Right ventricle myocardium inferior (tissue), 1 donor: ENCODE data around the gene LHFPL3. TPM values are rescaled to one million over a fixed set of nuclear protein-coding genes. Genes with fewer than 3 reads are reported as not detected.
"Not testable (repeated sequence)": the region's sequence is repeated elsewhere in the genome, so short reads cannot be mapped to it uniquely, and the experiment has no call there.

Experiments used
- ATAC-seq: fragments of 200-7000 bp; cut with Tn5 transposase; one replicate; pipeline ENCODE4 v1.9.1; 2020; ENCODE audit warnings: mild to moderate bottlenecking, moderate library complexity
- DNase-seq: peaks from one replicate; pipeline ENCODE4 v3.0.0; 2021; ENCODE audit errors: missing footprints
- intact Hi-C: fragments of 100-400 bp; cut with DNase I; formaldehyde crosslinking; loops from one replicate; pipeline ENCODE4 v1.11.0; 2022
- total RNA-seq: library from RNA; stranded (reverse); fragmentation: NEBNext Ultra II Directional; extraction: Animal tissue kit (Norgen Biotek cat#: 25700); gene quantifications from one replicate; pipeline ENCODE4 v1.2.1, GENCODE V29; 2021
- donor health status: DM: no; HTN: yes; CAD: no; lungs with severe emphysema.

Gene LHFPL3
- total RNA-seq, 1 donor from 2014 or later = not detected

- no peak for ATAC-seq
Observed at GRCh38 chr7:104900525-104901239, 572.3 kb downstream of the LHFPL3 start.

DNA sequence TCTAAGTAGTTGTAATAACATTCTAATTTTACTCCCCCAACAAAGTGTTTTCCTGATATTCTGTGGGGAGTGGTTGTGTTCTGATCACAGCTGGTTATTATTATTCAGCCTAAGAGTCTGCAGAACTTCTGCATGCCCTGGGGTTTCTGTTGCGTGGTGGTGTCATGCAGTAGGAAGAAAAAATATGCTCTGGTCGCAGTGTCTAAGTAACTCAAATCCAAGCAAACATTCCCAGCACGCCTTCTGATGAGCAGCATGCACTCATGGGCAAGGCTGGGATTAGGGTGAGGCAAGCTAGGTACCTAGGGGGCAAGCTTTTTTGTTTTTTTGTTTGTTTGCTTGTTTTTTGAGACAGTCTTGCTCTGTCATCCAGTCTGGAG lies 572.8 kb downstream of the LHFPL3 start:
- ATAC-seq (no peak), DNase-seq (no peak)
- intact Hi-C loops = no loop called here

More at GRCh38 chr7:104900525-104901239, 572.3 kb downstream of the LHFPL3 start:
- intact Hi-C loops = no loop called here
- no peak for DNase-seq

DNA sequence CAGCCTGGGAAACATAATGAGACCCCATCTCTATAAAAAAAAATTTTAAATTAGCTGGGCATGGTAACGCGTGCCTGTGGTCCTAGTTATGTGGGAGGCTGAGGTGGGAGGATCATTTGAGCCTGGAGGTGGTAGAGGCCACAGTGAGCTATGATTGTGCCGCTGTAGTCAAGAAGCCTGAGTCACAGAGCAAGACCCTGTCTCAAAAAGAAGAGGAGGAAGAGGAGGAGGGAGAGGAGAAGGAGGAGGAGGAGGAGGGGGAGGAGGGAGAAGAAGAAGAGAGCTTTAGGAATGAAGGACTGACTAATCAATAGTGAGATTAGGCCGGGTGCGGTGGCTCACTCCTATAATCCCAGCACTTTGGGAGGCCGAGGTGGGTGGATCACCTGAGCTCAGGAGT lies 573.8 kb downstream of the LHFPL3 start:
- DNase-seq = no peak
- intact Hi-C loops = no loop called here
- ATAC-seq = no peak

DNA sequence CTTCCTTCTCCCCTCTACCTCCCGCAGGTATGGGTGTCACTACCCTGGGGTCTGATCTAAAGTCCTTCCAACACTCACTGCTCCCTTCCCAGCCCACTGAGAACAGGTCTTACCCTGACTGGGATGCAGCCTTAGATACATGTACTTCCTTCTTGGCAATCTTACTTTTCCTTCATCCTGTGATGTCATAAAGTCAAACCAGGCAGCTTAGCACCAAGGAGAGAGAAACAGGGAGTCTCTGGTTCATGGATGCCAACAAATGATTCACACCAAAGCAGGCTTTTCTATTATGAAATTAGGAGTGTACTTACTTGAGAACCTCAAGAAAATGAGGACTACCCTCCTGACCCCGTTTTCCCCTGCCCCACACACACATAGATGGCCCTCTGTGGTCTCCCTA lies 574.6 kb downstream of the LHFPL3 start:
- intact Hi-C loops = no loop called here

GRCh38 chr7:104903846-104904245 lies 575.4 kb downstream of the LHFPL3 start:
- intact Hi-C loops = no loop called here
- DNase-seq (no peak), ATAC-seq (no peak)

More for the DNA sequence above, 574.6 kb downstream of the LHFPL3 start:
- ATAC-seq = no peak
- DNase-seq = no peak

GRCh38 chr7:104906032-104906431 lies 577.6 kb downstream of the LHFPL3 start:
- intact Hi-C loops = no loop called here
- ATAC-seq (no peak), DNase-seq (no peak)

DNA sequence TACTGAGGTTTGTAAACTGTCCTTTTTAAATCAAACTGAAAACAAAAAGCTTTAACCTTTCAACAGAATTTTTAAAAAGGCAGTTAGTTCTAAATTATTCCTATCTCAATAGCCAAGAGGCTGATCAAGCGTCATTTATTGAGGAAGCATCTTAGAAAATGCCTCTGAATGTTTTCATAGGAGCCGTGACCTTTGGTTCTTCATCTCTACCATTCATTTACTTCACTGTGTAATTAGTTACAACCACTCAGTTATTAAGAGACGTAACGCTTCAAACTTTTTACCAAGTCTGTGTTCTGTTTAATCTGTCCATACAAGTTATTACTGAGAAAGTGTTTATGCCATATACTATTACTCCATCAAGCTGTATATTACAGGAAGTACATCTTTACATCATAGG lies 578.2 kb downstream of the LHFPL3 start:
- ATAC-seq (no peak), DNase-seq (no peak)
- intact Hi-C loops = no loop called here

- intact Hi-C loops = no loop called here
- DNase-seq (no peak), ATAC-seq (no peak)
Observed at GRCh38 chr7:104908636-104909035, 580.2 kb downstream of the LHFPL3 start.

GRCh38 chr7:104909096-104909495 lies 580.7 kb downstream of the LHFPL3 start:
- intact Hi-C loops = no loop called here
- DNase-seq = no peak
- no peak for ATAC-seq

DNA sequence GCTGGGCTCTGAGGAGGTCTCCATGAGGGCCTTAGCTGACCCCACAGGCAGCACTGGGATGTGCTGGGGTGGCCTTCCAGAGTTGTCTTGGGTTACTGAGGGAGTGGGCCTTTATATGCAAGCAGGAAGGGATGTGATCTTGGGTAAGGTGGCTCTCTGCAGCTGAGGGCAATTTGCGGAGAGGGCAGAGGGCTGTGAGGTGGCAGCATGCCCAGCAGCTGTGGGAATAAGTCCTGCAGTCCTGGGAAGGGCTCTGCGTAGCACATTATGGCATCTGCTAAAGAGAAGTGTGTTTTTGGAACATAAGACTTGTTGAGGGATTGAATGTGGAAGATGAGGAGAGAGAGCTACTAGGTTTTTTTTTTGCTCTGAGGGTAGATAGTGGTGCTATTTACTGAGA lies 586.0 kb downstream of the LHFPL3 start:
- ATAC-seq (no peak), DNase-seq (no peak)
- intact Hi-C loops = no loop called here

DNA sequence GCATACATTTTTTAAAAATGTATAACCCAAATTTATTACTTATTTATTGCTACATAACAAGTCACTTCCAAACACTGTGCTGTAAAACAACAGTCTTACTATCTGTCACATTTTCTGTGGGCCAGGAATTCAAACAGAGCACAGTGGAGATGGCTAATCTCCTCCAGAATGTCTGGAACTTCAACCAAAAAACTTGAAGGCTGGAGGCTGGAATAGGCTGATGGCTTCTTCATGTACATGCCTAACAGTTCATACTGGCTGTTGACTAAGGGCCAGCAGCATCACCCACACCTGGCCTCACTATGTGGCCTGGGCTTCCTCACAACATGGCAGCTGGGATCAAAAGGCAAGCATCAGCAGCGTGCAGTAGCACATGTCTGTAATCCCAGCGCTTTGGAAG lies 593.2 kb downstream of the LHFPL3 start:
- intact Hi-C loops = loop anchor here (5.0 kb wide), 2 partner anchors 56 to 571 kb away; no protein-coding TSS in a partner anchor
- no peak for ATAC-seq
- no peak for DNase-seq

DNA sequence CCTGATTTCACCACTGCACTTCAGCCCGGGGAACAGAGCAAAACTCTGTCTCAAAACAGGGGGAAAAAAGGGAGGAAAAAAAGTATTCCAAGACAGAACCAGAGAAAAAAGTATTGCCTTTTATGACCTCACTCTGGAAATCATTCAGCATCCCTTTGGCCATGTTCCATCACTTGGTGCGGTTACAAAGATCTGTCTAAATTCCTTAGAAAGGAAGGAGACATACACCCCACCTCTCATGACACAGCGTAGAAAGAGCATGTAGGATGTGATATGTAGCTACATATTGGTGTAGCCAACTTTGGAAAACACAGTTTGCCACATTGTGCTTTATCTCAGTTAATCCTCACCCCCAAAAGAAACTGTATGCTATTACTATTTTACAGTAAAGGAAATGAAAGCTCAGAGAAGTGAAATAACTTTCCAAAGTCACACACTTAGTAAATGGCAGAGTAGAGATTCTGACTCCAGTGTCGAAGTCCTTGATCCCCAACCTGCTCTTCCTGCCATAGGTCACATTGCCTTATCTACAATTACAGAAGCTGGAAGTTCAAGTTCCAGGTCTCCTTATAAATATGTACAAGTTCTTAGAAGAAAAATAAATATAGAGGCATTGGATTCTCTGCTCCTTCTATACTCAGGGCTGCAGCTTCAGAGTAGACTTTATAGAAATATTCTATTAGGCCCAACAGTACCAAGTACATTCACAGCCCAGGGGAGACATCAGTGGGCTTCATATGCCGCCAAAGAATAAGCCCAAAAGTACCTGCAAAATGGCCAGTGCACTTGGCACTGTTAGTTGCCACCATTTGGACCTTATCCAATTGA lies 594.0 kb downstream of the LHFPL3 start:
- ATAC-seq = peak; percentile 55
- DNase-seq = no peak
- intact Hi-C loops = loop anchor here (5.0 kb wide), 2 partner anchors 55 to 570 kb away; no protein-coding TSS in a partner anchor

DNA sequence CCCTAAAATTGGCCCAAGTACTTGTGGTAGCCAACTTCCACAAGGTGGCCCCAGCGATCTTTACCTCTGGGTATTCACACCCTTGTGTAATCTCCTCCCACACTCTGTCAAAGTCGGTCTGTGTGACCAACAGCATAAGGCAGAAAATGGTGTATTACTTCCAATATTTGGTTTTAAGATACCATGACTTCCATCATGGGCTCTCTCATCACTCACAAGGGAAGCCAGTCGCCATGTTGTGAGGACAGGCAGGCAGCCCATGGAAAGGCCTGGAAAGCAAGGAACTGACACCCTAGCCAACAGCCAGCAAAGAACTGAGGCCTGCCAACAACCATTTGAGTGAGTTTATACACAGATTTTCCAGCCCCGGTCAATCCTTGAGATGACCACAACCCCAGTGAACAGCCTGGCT lies 594.6 kb downstream of the LHFPL3 start:
- DNase-seq (no peak), ATAC-seq (peak; percentile 92)
- intact Hi-C loops = loop anchor here (5.0 kb wide), 2 partner anchors 54 to 569 kb away; no protein-coding TSS in a partner anchor

DNA sequence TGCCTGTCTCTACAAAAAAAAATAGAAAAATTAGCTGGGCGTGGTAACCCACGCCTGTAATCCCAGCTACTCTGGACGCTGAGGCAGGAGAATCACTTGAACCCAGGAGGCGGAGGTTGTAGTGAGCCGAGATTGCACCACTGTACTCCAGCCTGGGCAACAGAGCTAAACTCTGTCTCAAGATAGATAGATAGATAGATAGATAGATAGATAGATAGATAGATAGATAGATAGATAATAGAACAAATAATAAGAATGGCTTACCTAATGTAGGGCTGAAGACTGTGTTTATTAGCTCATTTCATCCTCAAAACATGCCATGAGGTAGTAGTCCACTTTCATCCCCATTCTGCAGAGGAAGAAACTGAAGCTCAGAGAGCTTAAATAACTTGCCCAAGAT lies 597.8 kb downstream of the LHFPL3 start:
- intact Hi-C loops, ATAC-seq, DNase-seq: not testable (repeated sequence)

DNA sequence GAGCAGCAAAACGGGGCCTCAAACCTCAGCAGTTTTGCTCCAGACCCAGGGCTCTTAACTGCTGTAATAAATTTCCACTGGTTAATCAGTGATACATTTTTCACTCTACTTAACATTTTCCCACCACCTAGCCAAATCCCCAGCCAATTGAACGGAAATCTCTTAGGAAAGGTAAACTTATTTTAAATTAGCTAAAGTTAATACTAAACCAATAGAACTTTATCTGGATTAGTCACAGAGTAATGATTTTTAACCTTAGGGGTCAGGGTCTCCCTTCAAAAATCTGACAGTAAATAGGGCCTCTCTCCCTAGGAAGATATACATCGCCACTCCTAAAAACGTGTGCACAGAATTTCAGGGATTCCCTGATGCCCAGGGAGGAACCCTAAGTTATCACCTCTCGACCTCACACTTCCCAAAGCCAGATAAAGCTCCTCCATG lies 598.2 kb downstream of the LHFPL3 start:
- intact Hi-C loops = no loop called here
- DNase-seq (no peak), ATAC-seq (no peak)

GRCh38 chr7:104927055-104927454 lies 598.7 kb downstream of the LHFPL3 start:
- ATAC-seq = no peak
- intact Hi-C loops = no loop called here
- no peak for DNase-seq

GRCh38 chr7:104928721-104929400 lies 600.5 kb downstream of the LHFPL3 start:
- ATAC-seq (no peak), DNase-seq (no peak)
- intact Hi-C loops = no loop called here

GRCh38 chr7:104929921-104930320 lies 601.5 kb downstream of the LHFPL3 start:
- intact Hi-C loops = no loop called here
- DNase-seq = no peak
- no peak for ATAC-seq

GRCh38 chr7:104931181-104931781 lies 602.9 kb downstream of the LHFPL3 start:
- no peak for ATAC-seq
- no peak for DNase-seq
- intact Hi-C loops = no loop called here
